Astrocyte (in vitro differentiated cells and primary cell): ENCODE results near the gene TMOD1. TPM values are rescaled to one million over a fixed set of nuclear protein-coding genes. Genes with fewer than 3 reads are reported as not detected.
"Not testable (repeated sequence)": the region's sequence is repeated elsewhere in the genome, so short reads cannot be mapped to it uniquely, and the experiment has no call there.

Source experiments
- DNase-seq: peaks from one replicate; pipeline ENCODE4 v3.0.0-alpha.2; 2010; ENCODE audit warnings: low read depth
- FAIRE-seq: peaks from 2 replicates; lab custom pipeline; 2011; peaks lifted over from hg19 to GRCh38; lab: Jason Lieb, UNC
- H2AFZ ChIP-seq: 2 replicates; pipeline ENCODE4 v1.6.0; 2012; ENCODE audit warnings: low read depth, low read length, inconsistent platforms
- H3K27ac ChIP-seq: 2 replicates; pipeline ENCODE4 v1.5.1; 2011; ENCODE audit warnings: low read depth, low read length, inconsistent platforms
- H3K27me3 ChIP-seq: 2 replicates; pipeline ENCODE4 v1.6.0; 2011; ENCODE audit warnings: low read length, inconsistent platforms; ENCODE audit not compliant: insufficient read depth
- H3K36me3 ChIP-seq: 2 replicates; pipeline ENCODE4 v1.5.1; 2011; ENCODE audit warnings: low read length, inconsistent platforms; ENCODE audit not compliant: insufficient read depth
- H3K4me1 ChIP-seq: 2 replicates; pipeline ENCODE4 v1.5.1; 2011; ENCODE audit warnings: low read length, inconsistent platforms; ENCODE audit not compliant: insufficient read depth
- H3K4me2 ChIP-seq: 2 replicates; pipeline ENCODE4 v1.6.0; 2012; ENCODE audit warnings: low read length, inconsistent platforms
- H3K4me3 ChIP-seq: 2 replicates; pipeline ENCODE4 v1.5.1; 2011; ENCODE audit warnings: low read depth, mild to moderate bottlenecking, low read length, inconsistent platforms; ENCODE audit not compliant: insufficient read depth
- H3K79me2 ChIP-seq: 2 replicates; pipeline ENCODE4 v1.6.0; 2012; ENCODE audit warnings: mild to moderate bottlenecking, low read length, inconsistent platforms; ENCODE audit not compliant: insufficient read depth
- H3K9ac ChIP-seq: 2 replicates; pipeline ENCODE4 v1.6.0; 2012; ENCODE audit warnings: mild to moderate bottlenecking, low read length, inconsistent platforms
- H3K9me3 ChIP-seq: 2 replicates; pipeline ENCODE4 v1.5.1; 2012; ENCODE audit warnings: low read depth, mild to moderate bottlenecking, low read length, inconsistent platforms; ENCODE audit not compliant: insufficient read depth
- H4K20me1 ChIP-seq: 2 replicates; pipeline ENCODE4 v1.6.0; 2012; ENCODE audit warnings: low read length, inconsistent platforms; ENCODE audit not compliant: insufficient read depth
- H3K27ac Mint-ChIP-seq: one replicate; pipeline ENCODE4 v1.8.0; 2021; ENCODE audit warnings: mild to moderate bottlenecking, mixed read lengths; ENCODE audit not compliant: unreplicated experiment
- H3K27me3 Mint-ChIP-seq: one replicate; pipeline ENCODE4 v1.8.0; 2021; ENCODE audit warnings: low read depth, mixed read lengths; ENCODE audit not compliant: unreplicated experiment
- H3K36me3 Mint-ChIP-seq: one replicate; pipeline ENCODE4 v1.8.0; 2021; ENCODE audit warnings: low read depth, mixed read lengths; ENCODE audit not compliant: unreplicated experiment
- H3K4me1 Mint-ChIP-seq: one replicate; pipeline ENCODE4 v1.8.0; 2021; ENCODE audit warnings: low read depth, mixed read lengths; ENCODE audit not compliant: unreplicated experiment
- H3K4me3 Mint-ChIP-seq: one replicate; pipeline ENCODE4 v1.8.0; 2021; ENCODE audit warnings: mild to moderate bottlenecking, moderate library complexity, mixed read lengths; ENCODE audit not compliant: unreplicated experiment
- H3K9me3 Mint-ChIP-seq: one replicate; pipeline ENCODE4 v1.8.0; 2021; ENCODE audit warnings: mild to moderate bottlenecking, mixed read lengths; ENCODE audit not compliant: unreplicated experiment
- EZH2 ChIP-seq: IDR thresholded peaks from 2 replicates; pipeline ENCODE4 v1.6.1; 2012; ENCODE audit warnings: mild to moderate bottlenecking, low read length, inconsistent platforms; ENCODE audit not compliant: insufficient read depth
- total RNA-seq: library from RNA; stranded (reverse); gene quantifications from 2 replicates; pipeline ENCODE4 v1.2.1, GENCODE V29; 2021
- TF ChIP-seq, protein P1 (sequence below): IDR thresholded peaks from 2 replicates; pipeline ENCODE4 v1.5.1; 2011; ENCODE audit warnings: low read depth, mild to moderate bottlenecking, inconsistent platforms, low read length, moderate library complexity; ENCODE audit not compliant: insufficient read depth

The TMOD1 gene
- total RNA-seq, 1 donor from 2014 or later, result 0.48 TPM

DNA sequence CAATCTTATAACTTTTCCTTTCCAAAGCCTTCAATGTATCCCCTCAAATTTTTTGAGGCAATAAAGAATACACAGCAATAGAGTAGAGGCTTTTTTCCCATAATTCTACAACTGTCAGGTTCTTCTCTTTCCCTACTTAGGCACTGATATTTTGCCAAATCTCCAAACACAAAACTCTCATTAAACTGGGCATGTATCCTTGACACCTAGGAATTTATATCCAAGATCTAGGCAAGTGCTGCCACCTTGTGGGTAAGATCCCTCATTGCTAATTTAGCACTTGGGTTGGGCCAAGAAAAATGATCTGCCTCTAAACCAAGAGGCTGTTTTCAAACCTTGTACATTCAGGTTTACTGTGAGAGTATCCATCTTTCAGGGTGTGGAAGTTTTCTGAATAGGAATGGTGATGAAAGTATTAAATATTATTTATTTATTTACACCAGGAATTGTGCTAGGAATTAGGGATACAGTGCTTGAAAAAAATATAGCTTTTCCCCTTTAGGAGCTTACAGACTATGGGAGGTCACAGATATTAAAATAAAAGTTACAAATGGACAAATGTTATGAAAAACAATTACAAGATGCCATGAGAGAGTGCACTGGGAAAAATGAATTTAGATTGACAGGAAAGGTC lies 114.1 kb downstream of the TMOD1 start:
- Histone ChIP-seq H3K9ac (no peak overlapping the region), H3K4me3 (no peak overlapping the region), H3K9me3 (no peaks in the 10 kb centered on the region), H3K79me2 (no peaks in the 10 kb centered on the region), H3K27ac (no peak overlapping the region), H3K36me3 (peaks cover 21% of the 10 kb centered on the region), H3K4me1 (no peaks in the 10 kb centered on the region), H2AFZ (no peak overlapping the region), H3K27me3 (no peaks in the 10 kb centered on the region), H3K4me2 (no peak overlapping the region), H4K20me1 (peaks cover 14% of the 10 kb centered on the region)
- no peak overlapping the region for H3K27ac Mint-ChIP-seq
- TF ChIP-seq, protein P1, sequence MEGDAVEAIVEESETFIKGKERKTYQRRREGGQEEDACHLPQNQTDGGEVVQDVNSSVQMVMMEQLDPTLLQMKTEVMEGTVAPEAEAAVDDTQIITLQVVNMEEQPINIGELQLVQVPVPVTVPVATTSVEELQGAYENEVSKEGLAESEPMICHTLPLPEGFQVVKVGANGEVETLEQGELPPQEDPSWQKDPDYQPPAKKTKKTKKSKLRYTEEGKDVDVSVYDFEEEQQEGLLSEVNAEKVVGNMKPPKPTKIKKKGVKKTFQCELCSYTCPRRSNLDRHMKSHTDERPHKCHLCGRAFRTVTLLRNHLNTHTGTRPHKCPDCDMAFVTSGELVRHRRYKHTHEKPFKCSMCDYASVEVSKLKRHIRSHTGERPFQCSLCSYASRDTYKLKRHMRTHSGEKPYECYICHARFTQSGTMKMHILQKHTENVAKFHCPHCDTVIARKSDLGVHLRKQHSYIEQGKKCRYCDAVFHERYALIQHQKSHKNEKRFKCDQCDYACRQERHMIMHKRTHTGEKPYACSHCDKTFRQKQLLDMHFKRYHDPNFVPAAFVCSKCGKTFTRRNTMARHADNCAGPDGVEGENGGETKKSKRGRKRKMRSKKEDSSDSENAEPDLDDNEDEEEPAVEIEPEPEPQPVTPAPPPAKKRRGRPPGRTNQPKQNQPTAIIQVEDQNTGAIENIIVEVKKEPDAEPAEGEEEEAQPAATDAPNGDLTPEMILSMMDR, result peak; percentile 95
- TF ChIP-seq EZH2, result no peak
- no peaks in the 10 kb centered on the region for H3K4me1 Mint-ChIP-seq
- peaks cover 5% of the 10 kb centered on the region for H3K36me3 Mint-ChIP-seq
- H3K27me3 Mint-ChIP-seq, result no peaks in the 10 kb centered on the region
- no peak overlapping the region for H3K4me3 Mint-ChIP-seq
- H3K9me3 Mint-ChIP-seq, result no peaks in the 10 kb centered on the region
- DNase-seq (peak; percentile 26), FAIRE-seq (no peak)

DNA sequence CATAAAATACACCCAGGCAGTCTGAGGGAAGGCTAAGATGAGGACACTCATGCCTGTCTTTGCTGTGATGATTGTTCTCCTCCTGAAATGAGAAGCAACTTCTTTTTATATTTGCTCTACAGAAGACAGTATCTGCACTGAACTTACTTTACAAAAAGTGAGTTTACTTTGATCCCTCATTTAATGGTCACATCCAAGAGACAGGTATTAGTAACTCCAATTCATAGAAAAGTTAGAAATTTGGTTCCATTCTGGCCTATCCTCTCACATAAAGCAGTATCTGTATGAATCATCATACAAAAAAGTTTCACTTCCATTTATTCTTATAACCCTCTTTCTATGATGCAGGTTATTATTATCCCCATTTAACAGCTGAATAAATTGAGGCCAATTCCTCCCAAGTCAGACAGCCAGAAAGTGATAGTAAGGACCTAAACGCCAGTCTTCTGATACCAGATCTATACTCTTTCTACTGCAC lies 116.5 kb downstream of the TMOD1 start:
- Mint-ChIP-seq H3K27ac (no peak overlapping the region), H3K4me3 (no peak overlapping the region), H3K9me3 (no peaks in the 10 kb centered on the region), H3K4me1 (no peaks in the 10 kb centered on the region), H3K36me3 (peaks cover 22% of the 10 kb centered on the region), H3K27me3 (no peaks in the 10 kb centered on the region)
- Histone ChIP-seq H3K4me3 (no peak overlapping the region), H3K27ac (no peak overlapping the region), H3K27me3 (no peaks in the 10 kb centered on the region), H3K9ac (no peak overlapping the region), H2AFZ (no peak overlapping the region), H3K79me2 (no peaks in the 10 kb centered on the region), H4K20me1 (peaks cover 14% of the 10 kb centered on the region), H3K9me3 (no peaks in the 10 kb centered on the region), H3K4me2 (no peak overlapping the region), H3K4me1 (no peaks in the 10 kb centered on the region), H3K36me3 (peaks cover 18% of the 10 kb centered on the region)
- FAIRE-seq (no peak), DNase-seq (no peak)
- TF ChIP-seq, protein P1, result no peak
- TF ChIP-seq EZH2, result no peak

GRCh38 chr9:97620063-97620462 lies 118.6 kb downstream of the TMOD1 start:
- not testable (repeated sequence) for H3K4me2 ChIP-seq, H3K9ac ChIP-seq, H3K9me3 Mint-ChIP-seq, H3K27me3 Mint-ChIP-seq, H3K4me1 ChIP-seq, DNase-seq, H2AFZ ChIP-seq, H3K9me3 ChIP-seq, H3K27ac Mint-ChIP-seq, H3K27ac ChIP-seq, H3K4me3 Mint-ChIP-seq, H3K4me3 ChIP-seq, H3K4me1 Mint-ChIP-seq, H3K27me3 ChIP-seq, H4K20me1 ChIP-seq, FAIRE-seq, H3K79me2 ChIP-seq
- peaks cover 18% of the 10 kb centered on the region for H3K36me3 ChIP-seq
- peaks cover 33% of the 10 kb centered on the region for H3K36me3 Mint-ChIP-seq

DNA sequence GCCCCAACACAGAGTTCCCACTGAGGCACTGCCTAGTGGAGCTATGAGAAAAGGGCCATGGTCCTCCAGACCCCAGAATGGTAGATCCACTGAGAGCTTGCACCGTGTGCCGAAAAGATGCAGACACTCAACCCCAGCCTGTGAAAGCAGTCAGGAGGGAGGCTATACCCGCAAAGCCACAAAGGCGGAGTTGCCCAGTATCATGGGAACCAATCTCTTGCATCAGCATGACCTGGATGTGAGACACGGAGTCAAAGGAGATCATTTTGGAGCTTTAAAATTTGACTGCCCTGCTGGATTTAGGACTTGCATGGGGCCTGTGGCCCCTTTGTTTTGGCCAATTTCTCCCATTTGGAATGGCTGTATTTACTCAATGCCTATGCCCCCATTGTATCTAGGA lies 121.0 kb downstream of the TMOD1 start:
- H4K20me1 ChIP-seq, FAIRE-seq, H3K9me3 Mint-ChIP-seq, H3K4me1 Mint-ChIP-seq, H3K4me3 ChIP-seq, H3K27ac Mint-ChIP-seq, H3K4me1 ChIP-seq, H3K4me2 ChIP-seq, H3K79me2 ChIP-seq, H3K27me3 Mint-ChIP-seq, H3K27ac ChIP-seq, H3K27me3 ChIP-seq, H2AFZ ChIP-seq, H3K9me3 ChIP-seq, H3K4me3 Mint-ChIP-seq, DNase-seq, H3K9ac ChIP-seq: not testable (repeated sequence)
- H3K36me3 Mint-ChIP-seq, result peaks cover 35% of the 10 kb centered on the region
- H3K36me3 ChIP-seq, result peaks cover 23% of the 10 kb centered on the region
